Tibial nerve (tissue), 4 donors: Measurements from ENCODE around the gene B3GAT2. TPM values are rescaled to one million over a fixed set of nuclear protein-coding genes. Genes with fewer than 3 reads are reported as not detected.

Experiments used
- DNase-seq, 2 donors: peaks; one replicate each; pipeline ENCODE4 v3.0.0-alpha.2; 2019; ENCODE audit warnings: low spot score in 2 of 2
- H3K27ac ChIP-seq, 4 donors: fragments of 200-600 bp; sonication (generic) in 3 of 4; one replicate each; pipeline ENCODE4 v1.5.1; 2017 to 2019; ENCODE audit warnings: mild to moderate bottlenecking in 1 of 4
- H3K27me3 ChIP-seq, 2 donors: fragments of 200-600 bp; sonication (generic) in 1 of 2; one replicate each; pipeline versions ENCODE4 v1.5.1 to v1.6.0; 2017 to 2019
- H3K36me3 ChIP-seq, 3 donors: fragments of 200-600 bp; sonication (generic); one replicate each; pipeline ENCODE4 v1.5.1; 2018 to 2019
- H3K4me1 ChIP-seq, 4 donors: fragments of 200-600 bp; sonication (generic) in 3 of 4; one replicate each; pipeline ENCODE4 v1.5.1; 2017 to 2019
- H3K4me3 ChIP-seq, 4 donors: fragments of 200-600 bp; sonication (generic) in 3 of 4; one replicate each; pipeline ENCODE4 v1.5.1; 2017 to 2019; ENCODE audit warnings: mild to moderate bottlenecking in 1 of 4, moderate library complexity in 1 of 4
- H3K9me3 ChIP-seq, 4 donors: fragments of 200-600 bp; sonication (generic) in 3 of 4; one replicate each; pipeline ENCODE4 v1.5.1; 2017 to 2019
- CTCF ChIP-seq, 5 experiments: fragments of 200-600 bp in 3 of 5; fragments of 450-650 bp in 2 of 5; sonication (generic) in 3 of 5; IDR thresholded peaks; one replicate each; pipeline ENCODE4 v1.5.1; 2016 to 2019; ENCODE audit warnings: antibody characterized with exemption in 5 of 5, mild to moderate bottlenecking in 3 of 5, moderate library complexity in 2 of 5
- EP300 ChIP-seq, 2 donors: sonication (generic); formaldehyde crosslinking; IDR thresholded peaks; one replicate each; pipeline ENCODE4 v1.6.1; 2017; ENCODE audit warnings: antibody characterized with exemption in 2 of 2, mild to moderate bottlenecking in 1 of 2
- POLR2A ChIP-seq, 2 donors: fragments of 450-650 bp; IDR thresholded peaks; one replicate each; pipeline ENCODE4 v1.6.1; 2017; ENCODE audit warnings: antibody characterized with exemption in 2 of 2, mild to moderate bottlenecking in 2 of 2, moderate library complexity in 2 of 2
- WGBS, 2 donors: methylation state at CpG; one replicate each; pipeline ENCODE4 v1.1.5; 2018; 5-methylcytosine and 5-hydroxymethylcytosine counted together
- total RNA-seq, 4 donors: library from RNA; depleted of rRNA; stranded (reverse); fragments of >200 nt; gene quantifications; one replicate each; pipeline ENCODE4 v1.1.0, GENCODE V29; 2016

The B3GAT2 gene
- total RNA-seq, 4 donors from 2014 or later, result 0.30 TPM; not detected in 3

- no peak for DNase-seq
- H3K36me3 ChIP-seq, result no peaks in the 10 kb centered on the region
- H3K27ac ChIP-seq, result no peak overlapping the region
- H3K27me3 ChIP-seq, result no peaks in the 10 kb centered on the region
- no peak overlapping the region for H3K4me3 ChIP-seq
- no peaks in the 10 kb centered on the region for H3K4me1 ChIP-seq
- TF ChIP-seq POLR2A (IDR thresholded peaks at IDR 0.05), result no peak
- no peaks in the 10 kb centered on the region for H3K9me3 ChIP-seq
- 84 to 89% methylated on average over 7 of the region's 7 CpGs for WGBS, 2 donors
Observed at GRCh38 chr6:70839286-70840266, 117.3 kb downstream of the B3GAT2 start.

GRCh38 chr6:70838907-70839285, 118.0 kb downstream of the B3GAT2 start:
- peaks cover 0 to 1% (median 0%) of the 10 kb centered on the region in 4 donors for H3K4me1 ChIP-seq
- no peak overlapping the region for H3K27ac ChIP-seq
- TF ChIP-seq EP300 (IDR thresholded peaks at IDR 0.05) (no peak), POLR2A (IDR thresholded peaks at IDR 0.05) (no peak), CTCF (IDR thresholded peaks at IDR 0.05) (no peak)
- DNase-seq, result no peak
- H3K4me3 ChIP-seq, result no peak overlapping the region
- no peaks in the 10 kb centered on the region for H3K27me3 ChIP-seq
- 68 to 72% methylated on average over 2 of the region's 2 CpGs for WGBS, 2 donors
- no peaks in the 10 kb centered on the region for H3K9me3 ChIP-seq
- no peaks in the 10 kb centered on the region for H3K36me3 ChIP-seq

DNA sequence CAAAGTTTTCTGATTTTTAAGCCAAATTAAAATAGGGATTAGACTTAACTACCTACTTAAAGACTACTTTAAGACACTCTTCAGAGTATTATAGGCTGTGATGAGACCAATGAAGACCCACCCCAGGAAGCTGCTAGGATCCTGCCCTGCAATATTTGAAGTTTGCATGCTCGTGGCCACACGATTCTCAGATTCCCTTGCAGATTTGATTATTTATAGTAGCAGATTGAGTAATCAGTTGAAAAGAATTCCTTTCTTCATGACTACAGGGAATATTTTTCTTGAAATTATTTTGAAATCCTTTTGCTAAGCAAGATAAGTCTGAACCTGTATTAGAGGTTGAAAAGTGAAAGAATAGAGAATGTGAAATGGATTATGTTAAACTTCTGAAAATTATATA, 122.3 kb downstream of the B3GAT2 start:
- WGBS, 2 donors, result 56 to 58% methylated on average over 2 of the region's 2 CpGs
- peaks cover 0 to 2% (median 0%) of the 10 kb centered on the region in 4 donors for H3K9me3 ChIP-seq
- no peaks in the 10 kb centered on the region for H3K27me3 ChIP-seq
- no peak overlapping the region for H3K27ac ChIP-seq
- no peaks in the 10 kb centered on the region for H3K36me3 ChIP-seq
- no peak for DNase-seq
- no peak for TF ChIP-seq POLR2A (IDR thresholded peaks at IDR 0.05)
- TF ChIP-seq CTCF (IDR thresholded peaks at IDR 0.05), result no peak
- TF ChIP-seq EP300 (IDR thresholded peaks at IDR 0.05), result no peak
- H3K4me1 ChIP-seq, result peaks cover 0 to 5% (median 0%) of the 10 kb centered on the region in 4 donors
- H3K4me3 ChIP-seq, result no peak overlapping the region

DNA sequence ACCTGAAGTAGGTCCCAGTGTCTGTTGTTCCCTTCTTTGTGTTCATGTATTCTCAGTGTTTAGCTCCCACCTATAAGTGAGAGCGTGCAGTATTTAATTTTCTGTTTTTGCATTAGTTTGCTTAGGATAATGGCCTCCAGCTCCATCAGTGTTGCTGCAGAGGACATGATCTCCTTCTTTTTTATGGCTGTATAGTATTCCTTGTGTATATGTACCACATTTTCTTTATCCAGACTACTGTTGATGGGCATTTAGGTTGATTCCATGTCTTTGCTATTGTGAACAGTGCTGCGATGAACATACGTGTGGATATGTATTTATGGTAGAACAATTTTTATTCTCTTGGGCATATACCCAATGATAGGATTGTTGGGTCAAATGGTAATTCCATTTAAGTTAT, 125.4 kb downstream of the B3GAT2 start:
- Histone ChIP-seq H3K9me3 (peaks cover 0 to 2% (median 0%) of the 10 kb centered on the region in 4 donors), H3K27ac (no peak overlapping the region), H3K36me3 (no peaks in the 10 kb centered on the region), H3K4me1 (peaks cover 0 to 5% (median 0%) of the 10 kb centered on the region in 4 donors), H3K27me3 (no peaks in the 10 kb centered on the region), H3K4me3 (no peak overlapping the region)
- 97 to 100% methylated on average over 3 of the region's 3 CpGs for WGBS, 2 donors
- DNase-seq, result no peak
- TF ChIP-seq CTCF (IDR thresholded peaks at IDR 0.05) (no peak), POLR2A (IDR thresholded peaks at IDR 0.05) (no peak), EP300 (IDR thresholded peaks at IDR 0.05) (no peak)

- 84 to 86% methylated on average over 1 of the region's 1 CpG for WGBS, 2 donors
- Histone ChIP-seq H3K36me3 (no peaks in the 10 kb centered on the region), H3K27ac (no peak overlapping the region), H3K9me3 (peaks cover 0 to 4% (median 0%) of the 10 kb centered on the region in 4 donors), H3K4me3 (no peak overlapping the region), H3K4me1 (peaks cover 0 to 8% (median 0%) of the 10 kb centered on the region in 4 donors), H3K27me3 (no peaks in the 10 kb centered on the region)
- no peak for DNase-seq
- TF ChIP-seq CTCF (IDR thresholded peaks at IDR 0.05) (no peak), POLR2A (IDR thresholded peaks at IDR 0.05) (no peak), EP300 (IDR thresholded peaks at IDR 0.05) (no peak)
Observed at GRCh38 chr6:70823651-70824050, 133.2 kb downstream of the B3GAT2 start.
